Osteoblast (primary cell): ENCODE measurements around the gene ZEB1. TPM values are rescaled to one million over a fixed set of nuclear protein-coding genes. Genes with fewer than 3 reads are reported as not detected.
"Not testable (repeated sequence)": the region's sequence is repeated elsewhere in the genome, so short reads cannot be mapped to it uniquely, and the experiment has no call there.

Experiments
- DNase-seq: peaks from one replicate; pipeline ENCODE4 v3.0.0; 2011; ENCODE audit warnings: low spot score, mixed read lengths; ENCODE audit not compliant: insufficient read length; ENCODE audit errors: missing footprints
- H2AFZ ChIP-seq: 2 replicates; pipeline ENCODE4 v1.6.0; 2011; ENCODE audit warnings: mild to moderate bottlenecking, low read length
- H3K27ac ChIP-seq: 2 replicates; pipeline ENCODE4 v1.5.1; 2011; ENCODE audit warnings: mild to moderate bottlenecking, low read depth, low read length, moderate library complexity
- H3K27me3 ChIP-seq: 2 replicates; pipeline ENCODE4 v1.6.0; 2012; ENCODE audit warnings: mild to moderate bottlenecking, control low read depth, inconsistent platforms, low read length, moderate library complexity; ENCODE audit not compliant: insufficient read depth
- H3K36me3 ChIP-seq: 2 replicates; pipeline ENCODE4 v1.5.1; 2011; ENCODE audit warnings: mild to moderate bottlenecking, low read length, control low read depth, moderate library complexity; ENCODE audit not compliant: insufficient read depth
- H3K4me1 ChIP-seq: 2 replicates; pipeline ENCODE4 v1.5.1; 2011; ENCODE audit warnings: mild to moderate bottlenecking, low read length, control low read depth, moderate library complexity; ENCODE audit not compliant: insufficient read depth
- H3K4me2 ChIP-seq: 2 replicates; pipeline ENCODE4 v1.6.0; 2011; ENCODE audit warnings: mild to moderate bottlenecking, low read length; ENCODE audit not compliant: insufficient read depth
- H3K4me3 ChIP-seq: fragments of 200-600 bp; sonication (generic); 3 replicates; pipeline ENCODE4 v1.5.1; 2012; ENCODE audit warnings: mild to moderate bottlenecking, low read length, inconsistent platforms; ENCODE audit not compliant: insufficient read depth
- H3K79me2 ChIP-seq: 2 replicates; pipeline ENCODE4 v1.6.0; 2012; ENCODE audit warnings: mild to moderate bottlenecking, low read length, control low read depth, inconsistent platforms; ENCODE audit not compliant: insufficient read depth
- H3K9me3 ChIP-seq: 2 replicates; pipeline ENCODE4 v1.5.1; 2011; ENCODE audit warnings: low read depth, low read length, control low read depth
- H4K20me1 ChIP-seq: 2 replicates; pipeline ENCODE4 v1.6.0; 2012; ENCODE audit warnings: mild to moderate bottlenecking, low read length, control low read depth; ENCODE audit not compliant: insufficient read depth
- CTCF ChIP-seq: IDR thresholded peaks from 2 replicates; pipeline ENCODE4 v1.5.1; 2011; ENCODE audit warnings: mild to moderate bottlenecking, low read depth, low read length, moderate library complexity; ENCODE audit errors: extremely low read depth
- total RNA-seq: library from RNA; depleted of rRNA; stranded (reverse); fragments of >200 nt; gene quantifications from 2 replicates; pipeline ENCODE4 v1.2.3, GENCODE V29; 2012

Gene ZEB1
- total RNA-seq, 1 donor: 56.1 TPM

GRCh38 chr10:31554556-31554955, 235.5 kb downstream of the ZEB1 start:
- Histone ChIP-seq H3K4me3 (no peak overlapping the region), H2AFZ (no peak overlapping the region), H3K4me1 (peaks cover 3% of the 10 kb centered on the region), H3K4me2 (no peak overlapping the region), H4K20me1 (no peaks in the 10 kb centered on the region), H3K9me3 (peaks cover 9% of the 10 kb centered on the region), H3K27me3 (no peaks in the 10 kb centered on the region), H3K27ac (no peak overlapping the region), H3K79me2 (no peaks in the 10 kb centered on the region), H3K36me3 (no peaks in the 10 kb centered on the region)
- DNase-seq: peak; percentile 62
- TF ChIP-seq CTCF: no peak

- no peak for TF ChIP-seq CTCF
- Histone ChIP-seq H3K36me3 (no peaks in the 10 kb centered on the region), H4K20me1 (no peaks in the 10 kb centered on the region), H2AFZ (no peak overlapping the region), H3K4me1 (peaks cover 3% of the 10 kb centered on the region), H3K4me3 (no peak overlapping the region), H3K9me3 (peaks cover 12% of the 10 kb centered on the region), H3K27ac (no peak overlapping the region), H3K27me3 (no peaks in the 10 kb centered on the region), H3K79me2 (no peaks in the 10 kb centered on the region), H3K4me2 (no peak overlapping the region)
- no peak for DNase-seq
Observed at GRCh38 chr10:31557854-31558253, 238.8 kb downstream of the ZEB1 start.

GRCh38 chr10:31568252-31568861, 249.3 kb downstream of the ZEB1 start:
- not testable (repeated sequence) for H3K79me2 ChIP-seq, DNase-seq, H3K4me1 ChIP-seq, H3K9me3 ChIP-seq, H4K20me1 ChIP-seq, H3K4me3 ChIP-seq, H3K36me3 ChIP-seq, H3K4me2 ChIP-seq, H2AFZ ChIP-seq, H3K27ac ChIP-seq, H3K27me3 ChIP-seq

GRCh38 chr10:31574577-31574976, 255.6 kb downstream of the ZEB1 start:
- no peaks in the 10 kb centered on the region for H3K4me1 ChIP-seq
- H3K79me2 ChIP-seq: no peaks in the 10 kb centered on the region
- no peak for DNase-seq
- H3K9me3 ChIP-seq: peaks cover 1% of the 10 kb centered on the region
- H3K36me3 ChIP-seq: no peaks in the 10 kb centered on the region
- H2AFZ ChIP-seq: no peak overlapping the region
- no peak overlapping the region for H3K27ac ChIP-seq
- no peak overlapping the region for H3K4me3 ChIP-seq
- TF ChIP-seq CTCF: no peak
- no peaks in the 10 kb centered on the region for H3K27me3 ChIP-seq
- no peaks in the 10 kb centered on the region for H4K20me1 ChIP-seq
- no peak overlapping the region for H3K4me2 ChIP-seq
